ENCODE results near the gene NOTCH4.
"Not testable (repeated sequence)": the region's sequence is repeated elsewhere in the genome, so short reads cannot be mapped to it uniquely, and the experiment has no call there.

Gene NOTCH4

DNA sequence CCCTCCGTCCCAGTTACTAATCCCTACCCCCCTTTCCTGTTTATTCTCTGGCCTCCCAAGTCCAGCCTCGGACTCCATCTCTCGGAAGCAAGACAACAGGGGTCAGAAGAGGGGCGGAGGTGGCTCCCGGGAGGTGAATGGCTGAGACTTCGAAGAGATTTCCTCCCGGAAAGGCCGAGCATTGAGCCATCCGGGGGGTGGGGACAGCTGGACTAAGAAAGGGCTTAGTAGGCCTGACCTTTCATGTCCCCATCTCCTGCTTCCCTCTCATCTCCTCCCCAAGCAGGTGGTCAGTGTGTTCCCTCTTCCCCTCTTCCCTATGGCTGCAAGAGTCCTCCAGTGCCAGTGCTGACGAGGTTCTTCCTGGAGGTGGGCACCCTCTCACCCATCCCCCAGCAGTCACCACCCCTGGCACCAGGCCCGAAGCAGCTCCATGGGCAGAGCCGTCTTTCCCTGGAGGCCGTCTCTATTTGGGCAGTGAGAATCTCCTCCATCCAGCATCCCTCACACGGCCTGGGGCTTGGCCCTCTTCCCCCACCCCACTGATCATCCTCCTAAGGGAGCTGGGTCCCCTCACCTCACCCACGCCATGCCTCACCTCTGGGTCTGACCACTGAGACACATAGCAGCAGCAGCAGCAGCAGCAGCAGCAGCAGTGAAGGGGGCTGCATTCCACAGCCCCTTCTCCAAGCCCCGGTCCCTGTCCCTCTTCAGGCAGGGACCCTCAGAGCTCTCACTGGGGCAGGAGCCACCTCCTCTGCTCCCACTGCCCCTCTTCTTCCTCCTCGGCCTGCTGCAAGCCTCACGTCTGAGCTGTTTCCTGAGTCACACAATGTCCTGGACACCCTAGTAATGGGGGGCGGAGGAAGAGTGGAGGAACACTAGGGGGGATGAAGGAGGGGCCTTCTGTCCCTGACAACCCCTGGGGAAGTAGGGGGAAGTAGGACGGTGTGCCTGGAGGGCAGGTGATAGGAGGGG lies at the start of gene NOTCH4:
Gene NOTCH4, minus strand, starts transcription at position 810 of the 978 bp plus-strand sequence. Its CDS starts 139 bp downstream, at position 671.
- no peak for DNase-seq

DNA sequence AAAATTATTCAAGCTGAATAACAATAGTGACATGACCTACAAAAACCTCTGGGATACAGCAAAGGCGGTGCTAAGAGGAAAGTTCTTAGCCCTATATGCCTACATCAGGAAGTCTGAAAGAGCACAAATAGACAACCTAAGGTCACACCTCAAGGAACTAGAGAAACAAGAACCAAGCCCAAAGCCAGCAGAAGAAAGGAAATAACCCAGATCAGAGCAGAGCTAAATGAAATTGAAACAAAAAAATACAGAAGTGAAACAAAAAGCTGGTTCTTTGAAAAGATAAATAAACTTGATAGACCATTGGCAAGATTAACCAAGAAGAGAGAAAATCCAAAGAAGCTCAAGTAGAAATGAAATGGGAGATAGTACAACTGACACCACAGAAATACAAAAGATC lies 47.6 kb upstream of the NOTCH4 start:
- peak; percentile 73 for DNase-seq

GRCh38 chr6:32268459-32268858 lies 44.6 kb upstream of the NOTCH4 start:
- not testable (repeated sequence) for DNase-seq

DNA sequence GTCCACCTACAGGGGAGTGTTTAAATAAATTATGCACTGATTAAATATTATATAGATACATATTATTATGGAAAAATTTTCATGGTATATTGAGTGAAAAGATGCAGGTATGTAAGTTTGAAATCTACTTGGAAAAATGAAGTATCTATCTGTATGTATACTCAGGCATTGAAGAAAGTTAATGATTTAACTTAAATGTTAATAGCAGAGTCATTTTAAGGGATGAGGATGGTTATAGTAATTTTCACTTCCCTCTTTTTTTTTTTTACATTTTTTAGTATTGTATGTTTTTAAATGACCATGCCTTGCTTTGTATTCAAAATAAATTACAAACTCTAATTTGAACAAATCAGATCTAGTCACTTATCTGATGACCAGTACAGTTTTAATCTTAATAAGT lies 43.2 kb upstream of the NOTCH4 start:
- no peak for DNase-seq

GRCh38 chr6:32257262-32257661 lies 33.4 kb upstream of the NOTCH4 start:
- not testable (repeated sequence) for DNase-seq

DNA sequence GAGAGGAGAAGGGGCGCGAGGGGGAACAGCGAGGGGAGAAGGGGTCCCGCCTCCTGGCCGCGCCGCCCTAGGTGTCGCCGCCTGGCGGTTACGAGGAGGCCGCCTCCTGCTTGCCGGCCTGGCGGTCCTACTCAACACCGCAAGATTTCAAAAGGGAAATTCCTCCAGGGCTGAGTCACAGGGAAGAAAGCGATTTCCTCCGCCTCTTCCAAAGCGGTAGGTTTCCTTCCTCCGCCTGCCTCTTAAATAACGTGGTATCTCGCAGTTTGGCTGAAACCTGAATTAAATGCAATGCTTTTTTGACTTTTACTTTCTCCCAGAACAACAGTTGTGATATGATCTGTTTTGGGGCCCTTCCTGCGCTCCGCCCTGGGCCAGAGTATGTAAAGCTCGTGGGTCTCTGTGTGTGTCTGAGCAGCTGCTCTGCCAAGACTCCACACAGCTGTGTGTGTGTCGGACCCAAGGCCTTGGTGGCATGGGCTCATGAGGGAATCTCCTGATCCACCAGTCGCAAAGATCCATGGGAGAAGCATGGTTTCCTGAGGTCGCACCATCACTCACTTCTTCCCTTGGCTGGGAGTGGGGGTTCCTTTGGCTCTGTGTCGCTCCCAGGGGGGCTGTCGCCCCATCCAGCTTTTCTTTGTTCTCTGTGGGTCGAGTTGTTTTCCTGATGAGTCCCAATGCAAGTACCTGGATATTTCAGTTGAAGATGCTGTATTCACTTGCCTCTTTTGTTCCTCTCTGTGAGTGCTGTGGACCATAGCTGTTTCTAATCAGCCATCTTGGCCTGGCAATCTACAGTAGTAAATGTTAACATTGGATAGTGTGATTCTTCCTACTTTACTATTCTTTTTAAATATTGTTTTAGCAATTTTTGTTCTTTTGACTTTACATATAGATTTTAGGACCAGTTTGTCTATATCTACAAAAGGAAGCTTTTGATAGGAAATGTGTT lies 31.6 kb upstream of the NOTCH4 start:
- DNase-seq = peak; percentile 91

DNA sequence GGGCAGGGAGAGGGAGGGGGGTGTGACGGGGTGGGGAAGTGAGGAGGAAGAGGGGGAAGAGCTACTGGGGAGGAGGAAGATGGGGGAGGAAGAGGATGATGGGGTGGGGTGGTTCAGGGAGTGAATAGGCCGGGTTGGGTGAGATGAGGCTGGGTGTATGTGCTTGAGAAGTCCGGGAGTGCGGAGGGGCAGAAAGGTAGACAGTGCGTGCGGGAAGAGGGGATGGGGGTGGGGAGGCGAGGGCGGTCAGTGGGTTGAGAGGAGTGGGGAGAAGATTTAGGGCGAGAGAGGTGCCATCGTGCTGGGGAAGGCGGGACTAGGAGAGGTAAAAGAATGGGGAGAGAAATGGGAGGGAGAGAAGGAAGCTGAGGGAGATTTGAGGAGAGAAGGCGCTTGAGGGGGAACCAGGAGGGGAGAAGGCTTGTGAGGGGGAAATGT lies 30.9 kb upstream of the NOTCH4 start:
- DNase-seq = no peak

DNA sequence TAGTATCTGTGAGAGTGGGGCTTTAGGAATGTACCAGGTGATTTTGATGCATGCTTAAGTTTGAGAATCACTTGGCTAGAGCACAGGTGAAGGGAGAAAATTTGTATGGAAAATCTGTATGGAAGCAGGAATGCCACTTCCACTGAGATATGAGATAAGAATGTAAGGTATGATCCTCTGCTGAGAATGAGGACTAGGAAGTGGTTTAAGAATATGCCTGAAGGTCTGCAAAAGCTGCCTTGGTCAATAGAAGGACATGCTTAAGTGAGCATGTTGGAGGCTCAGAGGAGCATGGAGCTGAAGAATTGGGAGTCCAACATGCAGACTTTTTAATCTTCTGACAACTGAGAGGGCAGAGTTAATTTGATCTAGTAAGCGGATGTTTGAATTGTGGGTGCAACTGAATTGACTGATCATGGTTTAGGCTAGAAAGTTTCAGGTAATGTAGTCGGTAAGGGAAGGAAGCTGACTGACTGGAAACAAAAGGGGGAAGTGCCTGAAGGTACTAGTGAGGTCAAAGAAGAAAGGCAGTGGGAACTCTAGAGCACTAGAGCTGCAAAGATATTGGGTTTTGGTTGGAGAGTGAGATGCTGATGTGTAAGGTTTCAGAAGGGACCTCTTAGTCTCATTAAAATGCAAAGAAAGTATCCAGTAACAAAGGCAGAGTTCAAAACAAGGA lies 28.6 kb upstream of the NOTCH4 start:
- no peak for DNase-seq

DNA sequence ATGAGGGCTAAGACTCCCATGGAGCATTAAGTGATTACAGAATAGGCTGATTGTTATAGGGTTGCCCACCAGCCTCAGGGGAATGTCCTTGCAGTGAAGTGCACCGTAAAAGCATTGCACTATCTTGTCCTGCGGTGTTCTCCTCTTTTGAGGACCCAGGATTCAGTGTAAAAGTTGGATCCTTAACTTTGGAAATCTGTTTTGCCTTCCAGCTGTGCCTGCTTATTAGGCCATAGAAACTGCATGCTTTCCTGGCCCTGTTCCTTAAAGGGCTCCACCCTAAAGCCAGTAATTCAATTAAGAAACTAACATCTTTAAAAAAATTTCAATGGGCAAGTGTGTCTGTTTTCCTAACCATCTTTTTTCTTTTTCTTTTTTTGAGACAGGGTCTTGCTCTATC lies 25.4 kb upstream of the NOTCH4 start:
- no peak for DNase-seq

DNA sequence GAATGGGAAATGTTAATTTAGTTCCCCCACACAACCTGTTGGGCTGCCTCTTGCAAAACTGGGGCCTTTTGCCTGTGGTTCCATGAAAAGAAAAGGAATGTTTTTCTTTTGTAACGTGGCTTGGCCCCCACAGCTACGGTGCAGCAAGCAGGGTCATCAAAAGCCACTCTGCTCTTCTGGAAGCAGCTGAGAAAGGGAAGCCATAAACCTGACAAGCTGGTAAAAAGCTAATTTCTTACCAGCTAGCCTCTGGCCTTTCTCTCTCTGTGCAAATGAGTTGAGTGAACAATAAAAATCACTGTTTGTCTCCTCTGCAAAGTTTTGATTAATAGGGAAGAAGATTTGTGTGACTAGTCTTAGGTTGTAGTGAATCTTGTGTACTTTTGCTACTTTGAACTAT lies 23.5 kb upstream of the NOTCH4 start:
- no peak for DNase-seq

GRCh38 chr6:32244946-32245398 lies 21.1 kb upstream of the NOTCH4 start:
- peak; percentile 76 for DNase-seq

GRCh38 chr6:32244270-32244669 lies 20.4 kb upstream of the NOTCH4 start:
- no peak for DNase-seq

DNA sequence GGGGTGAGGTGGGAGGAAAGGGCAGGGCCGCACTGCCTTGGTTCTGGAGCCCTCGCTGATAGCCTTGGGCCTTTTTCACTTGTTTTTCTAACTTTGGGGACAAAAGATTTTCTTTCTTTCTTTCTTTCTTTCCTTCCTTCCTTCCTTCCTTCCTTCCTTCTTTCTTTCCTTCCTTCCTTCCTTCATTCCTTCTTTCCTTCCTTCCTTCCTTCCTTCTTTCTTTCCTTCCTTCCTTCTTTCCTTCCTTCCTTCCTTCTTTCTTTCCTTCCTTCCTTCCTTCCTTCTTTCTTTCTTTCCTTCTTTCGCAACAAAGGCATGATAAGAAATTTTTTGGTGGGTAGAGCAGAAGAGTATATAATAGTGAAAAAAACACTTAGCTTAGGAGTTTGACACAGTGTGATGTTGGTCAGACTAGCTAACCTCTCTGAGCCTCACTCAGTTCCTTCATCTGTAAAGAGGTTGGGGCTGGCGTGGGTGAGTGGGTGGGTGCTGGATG lies 18.5 kb upstream of the NOTCH4 start:
- DNase-seq = not testable (repeated sequence)

- no peak for DNase-seq
Observed at GRCh38 chr6:32240686-32241085, 16.8 kb upstream of the NOTCH4 start.

GRCh38 chr6:32239462-32239861 lies 15.6 kb upstream of the NOTCH4 start:
- no peak for DNase-seq

DNA sequence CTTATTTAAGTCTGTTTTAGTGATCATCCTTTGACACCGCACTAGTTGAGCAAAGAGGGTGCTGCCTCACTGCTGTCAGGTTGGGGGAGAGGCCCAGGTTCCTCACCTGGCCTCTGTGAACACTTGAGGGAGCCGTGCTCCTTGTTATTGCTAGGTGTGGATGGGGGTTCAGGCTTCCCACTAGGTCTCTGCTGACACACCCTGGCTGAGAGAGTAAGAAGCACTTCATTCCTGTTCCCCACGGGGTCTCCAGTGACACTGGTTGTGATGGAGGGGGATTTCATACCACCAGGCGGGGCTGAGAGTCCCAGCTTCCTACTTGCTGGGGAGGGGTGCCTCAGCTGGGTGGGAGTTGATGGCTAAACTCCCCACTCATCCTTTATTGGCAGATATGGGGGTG lies 11.1 kb upstream of the NOTCH4 start:
- no peak for DNase-seq

DNA sequence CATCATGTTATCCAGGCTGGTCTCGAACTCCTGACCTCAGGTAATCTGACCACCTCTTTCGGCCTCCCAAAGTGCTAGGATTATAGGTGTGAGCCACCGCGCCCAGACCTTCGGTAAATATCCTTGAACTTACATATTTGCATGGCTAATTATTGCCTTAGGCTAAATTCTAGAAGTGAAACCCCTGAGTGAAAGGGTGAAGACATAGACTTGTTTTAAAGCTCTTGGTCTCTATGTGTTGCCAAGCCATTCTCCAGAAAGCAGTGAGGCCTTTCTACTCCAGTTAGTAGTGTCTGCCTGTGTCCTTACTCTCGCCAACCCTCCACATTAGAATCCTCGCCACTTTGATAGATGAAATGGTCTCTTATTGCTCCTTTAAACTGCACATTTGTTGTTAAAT lies 2.6 kb upstream of the NOTCH4 start:
- DNase-seq = no peak

GRCh38 chr6:32224696-32225095 lies 829 bp upstream of the NOTCH4 start:
- no peak for DNase-seq

GRCh38 chr6:32222333-32223230 lies 1.3 kb downstream of the NOTCH4 start:
- DNase-seq = no peak

- DNase-seq = no peak
Observed at GRCh38 chr6:32220021-32220420, 3.8 kb downstream of the NOTCH4 start.

- DNase-seq = no peak
Observed at GRCh38 chr6:32218167-32218566, 5.7 kb downstream of the NOTCH4 start.

All from suppressor macrophage treated with lipopolysaccharide for 4 hours (primary cell).